KOPT-K1 (cell line): ENCODE measurements around the gene NTRK1.
A peak's percentile ranks its signal among the peaks of the same experiment; 100 is the strongest.

Experiments used
- H3K27ac ChIP-seq: fragments of 200-600 bp; sonication (generic); 2 replicates; pipeline ENCODE4 v1.5.1; 2016; ENCODE audit warnings: antibody characterized with exemption, mild to moderate bottlenecking, low read depth, low read length; ENCODE audit not compliant: poor library complexity, severe bottlenecking
- H3K36me3 ChIP-seq: fragments of 200-600 bp; sonication (generic); 2 replicates; pipeline ENCODE4 v1.5.1; 2017; ENCODE audit warnings: antibody characterized with exemption, mild to moderate bottlenecking, low read length, moderate library complexity; ENCODE audit not compliant: insufficient read depth
- H3K9me3 ChIP-seq: fragments of 200-600 bp; sonication (generic); 2 replicates; pipeline ENCODE4 v1.5.1; 2017; ENCODE audit warnings: antibody characterized with exemption, low read length, mild to moderate bottlenecking; ENCODE audit not compliant: insufficient read depth, poor library complexity, severe bottlenecking

Gene NTRK1

GRCh38 chr1:156860628-156861423 is at the start of gene NTRK1:
Gene NTRK1, plus strand, starts transcription at chr1:156860865. Its CDS starts 70 bp downstream, at chr1:156860935.
- Histone ChIP-seq H3K27ac (no peak within 1 kb of the TSS), H3K36me3 (no peaks in the 10 kb centered on the region), H3K9me3 (no peaks in the 10 kb centered on the region)

GRCh38 chr1:156811168-156811567 is 49.5 kb upstream of the NTRK1 start:
- no peaks in the 10 kb centered on the region for H3K9me3 ChIP-seq
- no peak overlapping the region for H3K27ac ChIP-seq
- H3K36me3 ChIP-seq: no peaks in the 10 kb centered on the region

- Histone ChIP-seq H3K36me3 (no peaks in the 10 kb centered on the region), H3K27ac (no peak overlapping the region), H3K9me3 (no peaks in the 10 kb centered on the region)
Measured at GRCh38 chr1:156812293-156812990, 48.2 kb upstream of the NTRK1 start.

- no peaks in the 10 kb centered on the region for H3K9me3 ChIP-seq
- no peak overlapping the region for H3K27ac ChIP-seq
- no peaks in the 10 kb centered on the region for H3K36me3 ChIP-seq
Measured at GRCh38 chr1:156813298-156813697, 47.4 kb upstream of the NTRK1 start.

GRCh38 chr1:156813750-156814570 is 46.7 kb upstream of the NTRK1 start:
- no peak overlapping the region for H3K27ac ChIP-seq
- no peaks in the 10 kb centered on the region for H3K9me3 ChIP-seq

GRCh38 chr1:156814571-156815260 is 45.9 kb upstream of the NTRK1 start:
- no peaks in the 10 kb centered on the region for H3K36me3 ChIP-seq
- no peaks in the 10 kb centered on the region for H3K9me3 ChIP-seq
- H3K27ac ChIP-seq: no peak overlapping the region

More at GRCh38 chr1:156813750-156814570, 46.7 kb upstream of the NTRK1 start:
- no peaks in the 10 kb centered on the region for H3K36me3 ChIP-seq

- no peaks in the 10 kb centered on the region for H3K9me3 ChIP-seq
- peak overlapping the region; percentile 81 for H3K27ac ChIP-seq
- H3K36me3 ChIP-seq: no peaks in the 10 kb centered on the region
Measured at GRCh38 chr1:156815307-156815826, 45.3 kb upstream of the NTRK1 start.

GRCh38 chr1:156815961-156816422 is 44.7 kb upstream of the NTRK1 start:
- Histone ChIP-seq H3K27ac (peak overlapping the region; percentile 81), H3K36me3 (no peaks in the 10 kb centered on the region), H3K9me3 (no peaks in the 10 kb centered on the region)

- peak within 1 kb of the TSS; percentile 81 for H3K27ac ChIP-seq
- H3K36me3 ChIP-seq: no peaks in the 10 kb centered on the region
- H3K9me3 ChIP-seq: no peaks in the 10 kb centered on the region
Measured at GRCh38 chr1:156816561-156817328, 43.9 kb upstream of the NTRK1 start, which contains the start of gene SH2D2A. Gene SH2D2A, minus strand, starts transcription at chr1:156816848. Its CDS starts 140 bp downstream, at chr1:156816708.

- H3K27ac ChIP-seq: no peak overlapping the region
- H3K36me3 ChIP-seq: no peaks in the 10 kb centered on the region
- H3K9me3 ChIP-seq: no peaks in the 10 kb centered on the region
Measured at GRCh38 chr1:156821801-156822200, 38.9 kb upstream of the NTRK1 start.

GRCh38 chr1:156822680-156823079 is 38.0 kb upstream of the NTRK1 start:
- no peak overlapping the region for H3K27ac ChIP-seq
- no peaks in the 10 kb centered on the region for H3K36me3 ChIP-seq
- H3K9me3 ChIP-seq: no peaks in the 10 kb centered on the region

GRCh38 chr1:156823210-156823790 is 37.4 kb upstream of the NTRK1 start:
- no peaks in the 10 kb centered on the region for H3K36me3 ChIP-seq
- H3K27ac ChIP-seq: no peak overlapping the region
- no peaks in the 10 kb centered on the region for H3K9me3 ChIP-seq

GRCh38 chr1:156826630-156827029 is 34.0 kb upstream of the NTRK1 start:
- Histone ChIP-seq H3K36me3 (no peaks in the 10 kb centered on the region), H3K9me3 (no peaks in the 10 kb centered on the region), H3K27ac (no peak overlapping the region)
